Cardiac muscle cell (in vitro differentiated cells and primary cell): ENCODE data around the gene KLF2. TPM values are rescaled to one million over a fixed set of nuclear protein-coding genes. Genes with fewer than 3 reads are reported as not detected.
A peak's percentile ranks its signal among the peaks of the same experiment; 100 is the strongest.

Source experiments
- DNase-seq, 2 donors: peaks; one replicate each; pipeline versions ENCODE4 v3.0.0 to v3.0.0-alpha.2; 2010 to 2017; ENCODE audit warnings: low read depth in 1 of 2, low spot score in 1 of 2
- H3K27ac ChIP-seq: fragments of 200-600 bp; sonication (generic); 2 replicates; pipeline ENCODE4 v1.5.1; 2016
- H3K27me3 ChIP-seq: fragments of 200-600 bp; sonication (generic); 2 replicates; pipeline ENCODE4 v1.6.0; 2016; ENCODE audit warnings: control low read depth
- H3K36me3 ChIP-seq: fragments of 200-600 bp; sonication (generic); 2 replicates; pipeline ENCODE4 v1.5.1; 2016; ENCODE audit warnings: control low read depth
- H3K4me1 ChIP-seq: fragments of 200-600 bp; sonication (generic); 2 replicates; pipeline ENCODE4 v1.8.1; 2017; ENCODE audit warnings: low read depth, mild to moderate bottlenecking, mixed run types
- H3K4me3 ChIP-seq: fragments of 200-600 bp; sonication (generic); 2 replicates; pipeline ENCODE4 v1.5.1; 2016; ENCODE audit warnings: mild to moderate bottlenecking
- H3K9me3 ChIP-seq: fragments of 200-600 bp; sonication (generic); 2 replicates; pipeline ENCODE4 v1.5.1; 2017; ENCODE audit warnings: low read depth, mild to moderate bottlenecking, control low read depth
- polyA plus RNA-seq: library from polyadenylated mRNA; unstranded; fragments of >200 nt; fragmentation: Nextera tagmentation; extraction: Ambion mirVana; gene quantifications from 2 replicates; pipeline ENCODE4 v1.2.1, GENCODE V29; 2016
- total RNA-seq: library from RNA; depleted of rRNA; stranded (reverse); fragments of >200 nt; gene quantifications from 2 replicates; pipeline ENCODE4 v1.2.3, GENCODE V29; 2016
- TF ChIP-seq, protein P1 (sequence below): IDR thresholded peaks from 2 replicates; pipeline ENCODE4 v1.5.1; 2012; ENCODE audit warnings: low read depth, mild to moderate bottlenecking, low read length

KLF2 gene
- total and polyA plus RNA-seq, 2 experiments from 2014 or later, result 7.8 to 10.9 TPM

DNA sequence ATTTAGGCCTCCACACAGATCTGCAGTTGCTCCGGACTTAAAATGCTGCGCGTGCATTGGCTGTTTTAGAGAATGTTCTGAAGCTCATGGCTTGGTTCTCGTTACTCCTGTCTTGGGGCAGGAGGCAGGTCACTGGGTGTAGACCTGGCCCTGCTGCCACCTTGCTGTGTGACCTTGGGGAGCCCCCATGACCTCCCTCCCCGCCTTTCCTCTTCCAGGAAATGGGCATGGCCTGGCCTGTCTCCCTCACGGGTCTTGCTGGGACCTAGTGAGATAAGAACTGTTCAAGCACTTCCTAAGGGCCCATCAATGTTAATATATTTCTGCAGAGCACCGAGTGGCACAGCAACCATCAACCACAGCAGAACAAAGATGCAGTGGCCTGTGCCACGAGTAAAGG is 49.4 kb downstream of the KLF2 start:
- Histone ChIP-seq H3K4me1 (peaks cover 13% of the 10 kb centered on the region), H3K4me3 (no peak overlapping the region), H3K36me3 (peaks cover 2% of the 10 kb centered on the region), H3K27me3 (no peaks in the 10 kb centered on the region), H3K27ac (peak overlapping the region; percentile 61), H3K9me3 (no peaks in the 10 kb centered on the region)
- DNase-seq, result no peak
- TF ChIP-seq, protein P1, sequence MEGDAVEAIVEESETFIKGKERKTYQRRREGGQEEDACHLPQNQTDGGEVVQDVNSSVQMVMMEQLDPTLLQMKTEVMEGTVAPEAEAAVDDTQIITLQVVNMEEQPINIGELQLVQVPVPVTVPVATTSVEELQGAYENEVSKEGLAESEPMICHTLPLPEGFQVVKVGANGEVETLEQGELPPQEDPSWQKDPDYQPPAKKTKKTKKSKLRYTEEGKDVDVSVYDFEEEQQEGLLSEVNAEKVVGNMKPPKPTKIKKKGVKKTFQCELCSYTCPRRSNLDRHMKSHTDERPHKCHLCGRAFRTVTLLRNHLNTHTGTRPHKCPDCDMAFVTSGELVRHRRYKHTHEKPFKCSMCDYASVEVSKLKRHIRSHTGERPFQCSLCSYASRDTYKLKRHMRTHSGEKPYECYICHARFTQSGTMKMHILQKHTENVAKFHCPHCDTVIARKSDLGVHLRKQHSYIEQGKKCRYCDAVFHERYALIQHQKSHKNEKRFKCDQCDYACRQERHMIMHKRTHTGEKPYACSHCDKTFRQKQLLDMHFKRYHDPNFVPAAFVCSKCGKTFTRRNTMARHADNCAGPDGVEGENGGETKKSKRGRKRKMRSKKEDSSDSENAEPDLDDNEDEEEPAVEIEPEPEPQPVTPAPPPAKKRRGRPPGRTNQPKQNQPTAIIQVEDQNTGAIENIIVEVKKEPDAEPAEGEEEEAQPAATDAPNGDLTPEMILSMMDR, result no peak

DNA sequence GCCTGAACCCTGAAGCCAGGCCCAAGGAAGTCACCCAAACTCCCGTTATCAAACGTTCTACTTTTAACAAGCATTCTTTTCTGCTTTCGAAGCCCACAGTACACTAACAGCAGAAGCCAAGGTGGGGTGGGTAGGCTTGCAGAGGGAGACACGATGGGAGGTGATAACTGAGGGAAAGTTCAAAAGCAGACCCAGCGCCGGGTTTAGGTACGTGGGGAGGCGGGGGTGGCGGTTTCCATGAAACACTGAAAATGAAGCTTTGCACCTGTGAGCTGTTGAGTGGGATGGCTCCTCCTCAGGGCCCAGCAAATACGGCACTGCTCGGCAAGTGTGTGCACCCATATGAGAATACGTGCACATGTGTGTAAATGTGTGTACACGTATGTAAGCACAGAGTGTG is 49.8 kb downstream of the KLF2 start:
- TF ChIP-seq, protein P1, result no peak
- Histone ChIP-seq H3K27me3 (no peaks in the 10 kb centered on the region), H3K9me3 (no peaks in the 10 kb centered on the region), H3K27ac (no peak overlapping the region), H3K36me3 (peaks cover 2% of the 10 kb centered on the region), H3K4me3 (no peak overlapping the region), H3K4me1 (peaks cover 13% of the 10 kb centered on the region)
- DNase-seq, result no peak

DNA sequence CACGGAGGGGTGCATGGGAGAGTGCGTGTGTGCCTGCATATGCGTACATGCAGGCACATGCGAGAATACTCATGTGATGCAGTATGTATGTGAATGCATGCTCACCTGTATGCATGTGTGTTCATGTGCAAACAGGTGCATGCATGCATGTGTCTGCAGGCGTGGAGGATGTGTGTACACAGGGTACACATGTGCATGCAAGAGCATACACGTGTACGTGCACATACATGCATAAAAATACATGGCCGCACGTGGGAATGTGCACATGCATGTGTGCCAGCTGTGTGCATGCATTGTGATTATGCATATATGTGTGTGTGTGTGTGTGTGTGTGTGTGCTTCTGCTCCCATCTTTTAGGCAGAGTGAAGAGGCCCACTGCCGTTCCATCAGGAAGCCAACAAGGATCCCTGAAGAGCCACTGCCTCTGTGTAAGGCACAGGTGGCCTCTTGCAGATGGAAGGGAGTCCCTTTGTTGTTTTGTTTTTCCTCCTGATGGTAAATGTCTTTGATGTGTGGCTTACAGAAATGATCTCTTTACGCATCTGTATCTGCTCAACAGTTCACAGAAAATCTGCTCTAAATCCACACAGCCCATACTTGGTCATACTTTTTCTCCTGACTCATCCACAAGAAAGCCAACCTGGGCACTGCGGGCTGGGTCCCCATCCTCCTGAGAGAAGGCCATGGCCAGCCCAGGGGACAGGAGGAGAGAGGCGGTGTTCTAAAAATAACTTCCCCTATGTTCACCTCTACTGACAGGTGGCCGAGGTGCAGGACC is 50.7 kb downstream of the KLF2 start:
- Histone ChIP-seq H3K9me3 (no peaks in the 10 kb centered on the region), H3K36me3 (peaks cover 2% of the 10 kb centered on the region), H3K4me1 (peaks cover 13% of the 10 kb centered on the region), H3K27me3 (no peaks in the 10 kb centered on the region), H3K27ac (peak overlapping the region; percentile 81), H3K4me3 (no peak overlapping the region)
- DNase-seq, result no peak
- TF ChIP-seq, protein P1, result no peak

DNA sequence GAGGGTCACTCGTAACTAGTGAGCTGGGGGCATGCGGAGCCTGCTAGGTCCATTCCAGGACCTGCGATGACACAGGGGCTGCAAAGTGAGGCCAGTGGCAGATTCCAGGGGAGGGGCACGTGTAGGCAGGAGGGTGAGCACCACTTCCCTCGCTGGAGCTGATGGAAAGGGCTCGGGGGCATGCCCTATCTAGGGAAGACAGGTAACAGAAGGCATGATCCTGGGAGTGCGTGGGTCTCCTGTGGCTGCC is 51.2 kb downstream of the KLF2 start:
- Histone ChIP-seq H3K27me3 (no peaks in the 10 kb centered on the region), H3K27ac (peak overlapping the region; percentile 81), H3K4me1 (peaks cover 13% of the 10 kb centered on the region), H3K4me3 (no peak overlapping the region), H3K9me3 (no peaks in the 10 kb centered on the region), H3K36me3 (peaks cover 2% of the 10 kb centered on the region)
- TF ChIP-seq, protein P1, result no peak
- no peak for DNase-seq

DNA sequence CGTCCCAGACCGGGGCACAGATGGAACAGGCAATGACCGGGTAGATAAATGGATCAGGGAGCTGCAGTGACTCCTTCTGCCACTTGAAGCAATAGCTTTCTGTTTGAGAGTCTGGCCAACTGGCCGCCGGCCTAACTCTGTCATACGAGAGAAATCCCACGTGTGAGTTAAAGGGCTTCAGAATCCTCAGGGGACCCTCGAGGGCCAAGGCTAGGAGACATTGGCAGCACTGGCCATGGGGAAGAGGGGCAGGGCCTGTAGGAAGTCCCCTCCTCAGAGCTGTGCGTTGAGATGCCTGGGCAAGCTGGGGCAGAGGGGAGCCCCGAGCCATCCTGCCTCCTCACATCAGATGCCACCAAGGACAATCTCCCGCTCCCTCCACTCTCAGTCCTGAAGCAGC is 51.6 kb downstream of the KLF2 start:
- peaks cover 17% of the 10 kb centered on the region for H3K4me1 ChIP-seq
- H3K4me3 ChIP-seq, result no peak overlapping the region
- no peak for DNase-seq
- H3K27me3 ChIP-seq, result no peaks in the 10 kb centered on the region
- TF ChIP-seq, protein P1, result no peak
- peaks cover 2% of the 10 kb centered on the region for H3K36me3 ChIP-seq
- peak overlapping the region; percentile 81 for H3K27ac ChIP-seq
- no peaks in the 10 kb centered on the region for H3K9me3 ChIP-seq
